ENCODE results near the gene ARHGEF33. TPM values are rescaled to one million over a fixed set of nuclear protein-coding genes. Genes with fewer than 3 reads are reported as not detected.

Gene ARHGEF33
- total and polyA plus RNA-seq, 2 of the 8 experiments (the other 6 are each of a cell fraction or from before 2014, with no cell fraction given) = 0.09 to 0.95 TPM

GRCh38 chr2:38887902-38888554 lies 1.6 kb upstream of the ARHGEF33 start:
- Histone ChIP-seq H2BK15ac (ENCODE audit: low read length) (no peak overlapping the region), H2BK20ac (ENCODE audit: low read length) (no peak overlapping the region), H3K4ac (replicated peaks; ENCODE audit: insufficient read length, low read depth, low read length) (no peak overlapping the region), H3K23ac (ENCODE audit: insufficient read length) (no peak overlapping the region), H3K79me2 (ENCODE audit: control insufficient read depth in 1 of 2, insufficient read depth in 2 of 2, low read length in 2 of 2) (no peaks in the 10 kb centered on the region), H3K9ac (replicated peaks in 1 of 4; ENCODE audit: extremely low read depth in 1 of 4, low read depth in 3 of 4, low read length in 3 of 4) (no peak overlapping the region), H4K5ac (ENCODE audit: insufficient read length, low read depth, low read length) (no peak overlapping the region), H3K79me1 (ENCODE audit: low read depth, low read length) (no peaks in the 10 kb centered on the region), H3K4me1 (replicated peaks in 1 of 4; ENCODE audit: control insufficient read depth in 3 of 4, insufficient read depth in 4 of 4, low read length in 3 of 4) (no peaks in the 10 kb centered on the region), H2AK5ac (ENCODE audit: low read depth, low read length) (no peak overlapping the region), H3K23me2 (ENCODE audit: low read depth, low read length) (no peaks in the 10 kb centered on the region; the same call in 1 of the 2 replicates), H3K36me3 (ENCODE audit: control insufficient read depth in 2 of 4, insufficient read depth in 4 of 4, low read length in 3 of 4) (no peaks in the 10 kb centered on the region), H3K27me3 (replicated peaks in 1 of 4; ENCODE audit: control insufficient read depth in 3 of 4, extremely low read depth in 1 of 4, insufficient read depth in 3 of 4, low read length in 3 of 4) (no peaks in the 10 kb centered on the region), H3K9me3 (ENCODE audit: insufficient read depth in 2 of 2, low read depth in 1 of 2, low read length in 1 of 2) (no peaks in the 10 kb centered on the region), H2AFZ (ENCODE audit: low read length) (no peak overlapping the region), H2BK120ac (replicated peaks; ENCODE audit: low read depth, low read length) (no peak overlapping the region), H4K91ac (replicated peaks; ENCODE audit: insufficient read length, low read length) (no peak overlapping the region), H3K18ac (ENCODE audit: extremely low read depth, low read length) (no peak overlapping the region), H3K4me2 (ENCODE audit: insufficient read depth in 1 of 2, low read depth in 2 of 2, low read length in 2 of 2) (no peak overlapping the region), H3K56ac (replicated peaks; ENCODE audit: insufficient read length, low read depth, low read length) (no peak overlapping the region), H2BK12ac (ENCODE audit: low read depth, low read length) (no peak overlapping the region), H3K27ac (ENCODE audit: low read depth, low read length) (no peak overlapping the region), H4K8ac (ENCODE audit: extremely low read depth, insufficient read depth, low read length) (no peak overlapping the region), H3K14ac (ENCODE audit: insufficient read length) (no peak overlapping the region), H3K4me3 (ENCODE audit: extremely low read depth in 1 of 4, insufficient read depth in 2 of 4, low read depth in 3 of 4, low read length in 4 of 4) (no peak overlapping the region), H4K20me1 (replicated peaks in 1 of 2; ENCODE audit: control insufficient read depth in 1 of 2, insufficient read depth in 2 of 2, low read length in 2 of 2) (no peaks in the 10 kb centered on the region), H2BK5ac (ENCODE audit: low read depth, low read length) (no peak overlapping the region)
- POLR2A ChIA-PET (ENCODE audit: partially characterized antibody) = no interaction called here
- FAIRE-seq (no peak), DNase-seq (ENCODE audit: low read depth in 1 of 2, low spot score in 2 of 2) (no peak)
- 88% methylated on average over 1 of the region's 1 CpG; no CpG with 5 or more reads in 1 of the 2 experiments for WGBS, 2 experiments (ENCODE audit: extremely low coverage in 1 of 2, insufficient coverage in 1 of 2, insufficient read length in 1 of 2, insufficient replicate concordance in 2 of 2, low coverage in 1 of 2, low lambda C conversion rate in 2 of 2, missing lambda C conversion rate in 1 of 2)
- CTCF ChIA-PET (ENCODE audit: partially characterized antibody) = no interaction called here
- TF ChIP-seq RBBP5 (IDR thresholded peaks at IDR 0.05; ENCODE audit: borderline replicate concordance, low read depth, low read length) = no peak
- TF ChIP-seq TBP (IDR thresholded peaks at IDR 0.05; ENCODE audit: low read depth, low read length) = no peak
